Caco-2 (cell line): Measurements from ENCODE around the gene ASB10. TPM values are rescaled to one million over a fixed set of nuclear protein-coding genes. Genes with fewer than 3 reads are reported as not detected.
A peak's percentile ranks its signal among the peaks of the same experiment; 100 is the strongest.

Experiments
- Bru-seq: library from RNA; stranded (reverse); fragments of 400-500 nt; gene quantifications from one replicate; lab custom pipeline; 2021; lab: Mats Ljungman, UMichigan
- BruChase-seq, 2 experiments: library from RNA; stranded (reverse); fragments of 400-500 nt; gene quantifications; one replicate each; lab custom pipeline; 2021; lab: Mats Ljungman, UMichigan
- BruUV-seq: library from RNA; stranded (reverse); fragments of 400-500 nt; replicated peaks from 2 replicates; lab custom pipeline; 2021; lab: Mats Ljungman, UMichigan
- CTCF ChIA-PET: fragments of 300-600 bp; sonication (Branson Sonifier 250); formaldehyde crosslinking; loops from one replicate; lab custom pipeline; 2022; ENCODE audit warnings: antibody characterized with exemption; lab: Charles Lee
- POLR2A ChIA-PET: fragments of 300-600 bp; sonication (Branson Sonifier 250); formaldehyde crosslinking; loops from one replicate; lab custom pipeline; 2022; ENCODE audit warnings: antibody characterized with exemption; lab: Charles Lee
- DNase-seq, 2 experiments: peaks; one replicate each; pipeline versions ENCODE4 v3.0.0 to v3.0.0-alpha.2; 2020 to 2022
- H3K27me3 ChIP-seq: replicated peaks from 2 replicates; pipeline ENCODE4 v1.6.0; 2011; ENCODE audit warnings: low read length; ENCODE audit not compliant: control insufficient read depth, insufficient read depth
- H3K36me3 ChIP-seq: 2 replicates; pipeline ENCODE4 v1.5.1; 2011; ENCODE audit warnings: low read length; ENCODE audit not compliant: control insufficient read depth, insufficient read depth
- H3K4me1 ChIP-seq: fragments of 250-450 bp; sonication (Bioruptor Pico); 2 replicates; pipeline ENCODE4 v1.5.1; 2020; ENCODE audit warnings: mild to moderate bottlenecking
- H3K4me3 ChIP-seq: 2 replicates; pipeline ENCODE4 v1.5.1; 2011; ENCODE audit warnings: low read depth, mild to moderate bottlenecking, control low read depth, low read length
- H3K9me3 ChIP-seq: fragments of 250-450 bp; sonication (Bioruptor Pico); 2 replicates; pipeline ENCODE4 v1.5.1; 2020; ENCODE audit warnings: mild to moderate bottlenecking, moderate library complexity
- H3K27ac Mint-ChIP-seq: one replicate; pipeline ENCODE4 v1.8.0; 2022; ENCODE audit warnings: mixed read lengths; ENCODE audit not compliant: unreplicated experiment
- H3K27me3 Mint-ChIP-seq: one replicate; pipeline ENCODE4 v1.8.0; 2022; ENCODE audit warnings: mixed read lengths; ENCODE audit not compliant: insufficient read depth, unreplicated experiment
- H3K36me3 Mint-ChIP-seq: one replicate; pipeline ENCODE4 v1.8.0; 2022; ENCODE audit warnings: mild to moderate bottlenecking, mixed read lengths; ENCODE audit not compliant: insufficient read depth, unreplicated experiment
- H3K4me1 Mint-ChIP-seq: one replicate; pipeline ENCODE4 v1.8.0; 2022; ENCODE audit warnings: low read depth, mixed read lengths; ENCODE audit not compliant: unreplicated experiment
- H3K4me3 Mint-ChIP-seq: one replicate; pipeline ENCODE4 v1.8.0; 2022; ENCODE audit warnings: mild to moderate bottlenecking, moderate library complexity, mixed read lengths; ENCODE audit not compliant: unreplicated experiment
- H3K9me3 Mint-ChIP-seq: one replicate; pipeline ENCODE4 v1.8.0; 2022; ENCODE audit warnings: mixed read lengths; ENCODE audit not compliant: unreplicated experiment
- intact Hi-C: fragments of 100-400 bp; cut with micrococcal nuclease; formaldehyde crosslinking; loops from one replicate; pipeline ENCODE4 v1.10.0; 2022; ENCODE audit not compliant: unreplicated experiment
- long read RNA-seq: library from polyadenylated mRNA; stranded (forward); transcript quantifications from one replicate; pipeline ENCODE4 v2.0.0, GENCODE V29; 2022
- total RNA-seq: library from RNA; stranded (reverse); gene quantifications from 2 replicates; pipeline ENCODE4 v1.2.3, GENCODE V29; 2022
- TF ChIP-seq, protein P1 (sequence below), 2 experiments: fragments of 200-600 bp in 1 of 2; IDR thresholded peaks; 1 replicate in 1 of 2; 2 replicates in 1 of 2; pipeline versions ENCODE4 v1.5.1 to v1.8.0; 2011 to 2022; ENCODE audit warnings: antibody characterized with exemption in 1 of 2, control low read depth in 1 of 2, inconsistent platforms in 1 of 2, low read depth in 1 of 2, low read length in 1 of 2, mild to moderate bottlenecking in 1 of 2, moderate library complexity in 1 of 2; ENCODE audit not compliant: insufficient read depth in 1 of 2, severe bottlenecking in 1 of 2, unreplicated experiment in 1 of 2

ASB10 gene, protein sequence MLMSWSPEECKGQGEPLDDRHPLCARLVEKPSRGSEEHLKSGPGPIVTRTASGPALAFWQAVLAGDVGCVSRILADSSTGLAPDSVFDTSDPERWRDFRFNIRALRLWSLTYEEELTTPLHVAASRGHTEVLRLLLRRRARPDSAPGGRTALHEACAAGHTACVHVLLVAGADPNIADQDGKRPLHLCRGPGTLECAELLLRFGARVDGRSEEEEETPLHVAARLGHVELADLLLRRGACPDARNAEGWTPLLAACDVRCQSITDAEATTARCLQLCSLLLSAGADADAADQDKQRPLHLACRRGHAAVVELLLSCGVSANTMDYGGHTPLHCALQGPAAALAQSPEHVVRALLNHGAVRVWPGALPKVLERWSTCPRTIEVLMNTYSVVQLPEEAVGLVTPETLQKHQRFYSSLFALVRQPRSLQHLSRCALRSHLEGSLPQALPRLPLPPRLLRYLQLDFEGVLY
- not detected in 2 replicates for total RNA-seq
- percentile 6 among the genes with signal in this experiment for Bru-seq, nascent RNA
- BruChase-seq, experiment 1, labeled RNA remaining after a 2-hour chase, result not detected
- BruChase-seq, experiment 2, labeled RNA remaining after a 6-hour chase, result percentile 7 among the genes with signal in this experiment
- long read RNA-seq, result 0 reads

DNA sequence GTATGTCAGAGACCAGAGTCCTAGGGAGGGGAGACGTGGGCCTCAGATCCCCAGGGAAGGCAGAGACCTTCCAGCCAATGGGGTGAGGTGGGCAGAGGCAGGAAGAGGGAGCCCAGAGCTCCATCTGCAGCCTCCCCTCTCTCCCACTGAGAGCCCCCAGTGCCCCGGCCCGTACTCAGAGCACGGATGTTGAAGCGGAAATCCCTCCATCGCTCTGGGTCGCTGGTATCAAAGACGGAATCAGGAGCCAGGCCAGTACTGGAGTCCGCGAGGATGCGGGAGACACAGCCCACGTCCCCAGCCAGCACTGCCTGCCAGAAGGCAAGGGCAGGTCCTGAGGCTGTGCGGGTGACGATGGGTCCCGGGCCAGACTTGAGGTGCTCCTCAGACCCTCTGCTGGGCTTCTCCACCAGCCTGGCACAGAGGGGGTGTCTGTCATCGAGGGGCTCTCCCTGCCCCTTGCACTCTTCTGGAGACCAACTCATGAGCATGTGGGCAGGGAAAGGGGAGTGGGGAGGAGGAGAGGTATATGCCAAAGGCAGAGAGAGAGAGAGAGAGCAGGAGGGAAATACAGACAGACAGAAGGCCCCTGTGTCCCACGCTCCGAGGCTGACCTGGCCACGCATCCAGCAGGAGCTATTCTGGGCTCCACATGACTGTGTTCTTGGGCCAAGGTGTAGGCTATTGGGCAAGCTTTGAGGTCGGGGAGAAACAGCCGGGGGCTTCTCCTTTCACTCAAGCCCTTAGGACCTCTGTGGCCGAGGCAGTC is at the start of gene ASB10:
Gene ASB10 (minus strand): TSS at position 611 of the 769 bp plus-strand sequence. CDS start 120 bp downstream, at position 491.
- intact Hi-C loops, result no loop called here
- Mint-ChIP-seq H3K27me3 (peaks cover 12% of the 10 kb centered on the region), H3K4me3 (no peak within 1 kb of the TSS), H3K27ac (no peak within 1 kb of the TSS), H3K9me3 (no peaks in the 10 kb centered on the region), H3K36me3 (no peaks in the 10 kb centered on the region), H3K4me1 (no peaks in the 10 kb centered on the region)
- Histone ChIP-seq H3K27me3 (no peaks in the 10 kb centered on the region; the same call in 1 of the 2 replicates), H3K4me3 (no peak within 1 kb of the TSS), H3K4me1 (no peaks in the 10 kb centered on the region), H3K36me3 (no peaks in the 10 kb centered on the region), H3K9me3 (no peaks in the 10 kb centered on the region)
- BruUV-seq, result no TSS peak
- POLR2A ChIA-PET, result no interaction called here
- no peak for DNase-seq
- TF ChIP-seq, protein P1, sequence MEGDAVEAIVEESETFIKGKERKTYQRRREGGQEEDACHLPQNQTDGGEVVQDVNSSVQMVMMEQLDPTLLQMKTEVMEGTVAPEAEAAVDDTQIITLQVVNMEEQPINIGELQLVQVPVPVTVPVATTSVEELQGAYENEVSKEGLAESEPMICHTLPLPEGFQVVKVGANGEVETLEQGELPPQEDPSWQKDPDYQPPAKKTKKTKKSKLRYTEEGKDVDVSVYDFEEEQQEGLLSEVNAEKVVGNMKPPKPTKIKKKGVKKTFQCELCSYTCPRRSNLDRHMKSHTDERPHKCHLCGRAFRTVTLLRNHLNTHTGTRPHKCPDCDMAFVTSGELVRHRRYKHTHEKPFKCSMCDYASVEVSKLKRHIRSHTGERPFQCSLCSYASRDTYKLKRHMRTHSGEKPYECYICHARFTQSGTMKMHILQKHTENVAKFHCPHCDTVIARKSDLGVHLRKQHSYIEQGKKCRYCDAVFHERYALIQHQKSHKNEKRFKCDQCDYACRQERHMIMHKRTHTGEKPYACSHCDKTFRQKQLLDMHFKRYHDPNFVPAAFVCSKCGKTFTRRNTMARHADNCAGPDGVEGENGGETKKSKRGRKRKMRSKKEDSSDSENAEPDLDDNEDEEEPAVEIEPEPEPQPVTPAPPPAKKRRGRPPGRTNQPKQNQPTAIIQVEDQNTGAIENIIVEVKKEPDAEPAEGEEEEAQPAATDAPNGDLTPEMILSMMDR (IDR thresholded peaks at IDR 0.05; ENCODE audit: insufficient read depth in 1 of 2, low read depth in 1 of 2, low read length in 1 of 2, severe bottlenecking in 1 of 2, unreplicated experiment in 1 of 2), result no peak
- CTCF ChIA-PET, result no interaction called here

DNA sequence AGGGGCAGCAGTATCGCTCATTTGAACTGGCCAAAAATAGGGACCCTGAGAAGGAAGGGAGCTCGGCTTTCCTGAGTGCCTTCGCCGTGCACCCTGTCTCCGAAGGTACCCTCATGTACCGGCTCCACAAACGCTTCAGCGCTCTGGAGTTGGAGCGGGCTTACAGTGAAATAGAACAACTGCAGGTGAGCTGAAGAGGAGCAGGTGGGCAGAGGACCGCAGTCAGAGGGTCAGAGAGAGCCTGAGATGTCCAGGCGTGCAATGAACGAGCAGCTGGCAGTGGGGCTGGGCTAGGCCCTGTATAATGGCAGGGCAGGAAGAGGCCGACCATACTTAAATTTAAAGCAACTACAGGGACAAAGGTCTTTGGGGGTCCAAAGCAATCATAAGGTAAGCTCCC is 49.4 kb upstream of the ASB10 start:
- no peaks in the 10 kb centered on the region for H3K9me3 Mint-ChIP-seq
- H3K27ac Mint-ChIP-seq, result no peak overlapping the region
- no peak overlapping the region for H3K4me3 Mint-ChIP-seq
- H3K4me1 Mint-ChIP-seq, result peaks cover 20% of the 10 kb centered on the region
- H3K4me1 ChIP-seq, result peaks cover 17% of the 10 kb centered on the region
- H3K27me3 ChIP-seq, result no peaks in the 10 kb centered on the region
- ChIA-PET CTCF (interaction anchor here (0.9 kb wide), 1 partner anchor 9 kb away, joined by 3 read pairs; the partner anchor contains the start of gene ABCF2), POLR2A (no interaction called here)
- H3K27me3 Mint-ChIP-seq, result no peaks in the 10 kb centered on the region
- no peaks in the 10 kb centered on the region for H3K9me3 ChIP-seq
- no peak overlapping the region for H3K4me3 ChIP-seq
- peaks cover 34% of the 10 kb centered on the region for H3K36me3 Mint-ChIP-seq
- intact Hi-C loops, result no loop called here
- H3K36me3 ChIP-seq, result peaks cover 2% of the 10 kb centered on the region; the same call in 1 of the 2 replicates
- no peak for DNase-seq
- TF ChIP-seq, protein P1 (IDR thresholded peaks at IDR 0.05; ENCODE audit: insufficient read depth in 1 of 2, low read depth in 1 of 2, low read length in 1 of 2, severe bottlenecking in 1 of 2, unreplicated experiment in 1 of 2), result no peak
- BruUV-seq, result no TSS peak
